HG03139 (cell line): Measurements from ENCODE around the gene KCNMA1.

ENCODE experiments used
- ATAC-seq: cut with Tn5 transposase; IDR thresholded peaks from one replicate; pipeline ENCODE4 v1.9.1; 2021; ENCODE audit not compliant: unreplicated experiment

KCNMA1 gene

GRCh38 chr10:76887223-76888010 lies 750.2 kb downstream of the KCNMA1 start:
- no peak for ATAC-seq

GRCh38 chr10:76885816-76886215 lies 751.8 kb downstream of the KCNMA1 start:
- ATAC-seq: no peak

GRCh38 chr10:76884673-76885275 lies 752.8 kb downstream of the KCNMA1 start:
- no peak for ATAC-seq

- ATAC-seq: no peak
These were observed 754.0 kb downstream of the KCNMA1 start for GRCh38 chr10:76883596-76883995.

- ATAC-seq: no peak
These were observed 754.8 kb downstream of the KCNMA1 start for GRCh38 chr10:76882796-76883195.

GRCh38 chr10:76882245-76882644 lies 755.4 kb downstream of the KCNMA1 start:
- peak; percentile 45 for ATAC-seq

- ATAC-seq: peak; percentile 73
These were observed 756.0 kb downstream of the KCNMA1 start for GRCh38 chr10:76881477-76882220.

GRCh38 chr10:76880931-76881330 lies 756.7 kb downstream of the KCNMA1 start:
- ATAC-seq: no peak

- no peak for ATAC-seq
These were observed 758.3 kb downstream of the KCNMA1 start for GRCh38 chr10:76879116-76879913.

GRCh38 chr10:76878514-76878913 lies 759.1 kb downstream of the KCNMA1 start:
- no peak for ATAC-seq

- no peak for ATAC-seq
These were observed 762.7 kb downstream of the KCNMA1 start for GRCh38 chr10:76874896-76875295.

- ATAC-seq: no peak
These were observed 763.4 kb downstream of the KCNMA1 start for GRCh38 chr10:76874176-76874575.

GRCh38 chr10:76871697-76872295 lies 765.8 kb downstream of the KCNMA1 start:
- ATAC-seq: no peak

- ATAC-seq: no peak
These were observed 767.7 kb downstream of the KCNMA1 start for GRCh38 chr10:76869931-76870330.

GRCh38 chr10:76868098-76868977 lies 769.3 kb downstream of the KCNMA1 start:
- no peak for ATAC-seq

GRCh38 chr10:76866841-76867586 lies 770.6 kb downstream of the KCNMA1 start:
- ATAC-seq: no peak

- no peak for ATAC-seq
These were observed 772.7 kb downstream of the KCNMA1 start for GRCh38 chr10:76864922-76865321.

GRCh38 chr10:76858721-76859120 lies 778.9 kb downstream of the KCNMA1 start:
- no peak for ATAC-seq

GRCh38 chr10:76840802-76841201 lies 796.8 kb downstream of the KCNMA1 start:
- no peak for ATAC-seq
